H9 (cell line): ENCODE data around the gene NEDD4L. TPM values are rescaled to one million over a fixed set of nuclear protein-coding genes. Genes with fewer than 3 reads are reported as not detected.

Source experiments
- DNase-seq: peaks from one replicate; pipeline ENCODE4 v3.0.0-alpha.2; 2017
- H2AFZ ChIP-seq: one replicate; pipeline ENCODE4 v1.6.1; 2013; ENCODE audit warnings: mild to moderate bottlenecking, low read length, control low read depth, moderate library complexity
- H2AK5ac ChIP-seq: 2 replicates; pipeline ENCODE4 v1.6.1; 2013; ENCODE audit warnings: low read length, control low read depth, mixed read lengths; ENCODE audit not compliant: insufficient read length
- H2BK120ac ChIP-seq: one replicate; pipeline ENCODE4 v1.6.1; 2013; ENCODE audit warnings: low read depth, mild to moderate bottlenecking, low read length, control low read depth, inconsistent platforms; ENCODE audit not compliant: poor library complexity, severe bottlenecking
- H2BK12ac ChIP-seq: 2 replicates; pipeline ENCODE4 v1.6.1; 2013; ENCODE audit warnings: low read length, control low read depth, mixed read lengths, low read depth; ENCODE audit not compliant: insufficient read length
- H2BK15ac ChIP-seq: 2 replicates; pipeline ENCODE4 v1.6.1; 2013; ENCODE audit warnings: low read depth, low read length, control low read depth
- H2BK20ac ChIP-seq: one replicate; pipeline ENCODE4 v1.6.1; 2013; ENCODE audit warnings: low read depth, mild to moderate bottlenecking, low read length, control low read depth, inconsistent platforms; ENCODE audit not compliant: poor library complexity, severe bottlenecking
- H2BK5ac ChIP-seq: 2 replicates; pipeline ENCODE4 v1.6.1; 2013; ENCODE audit warnings: low read length, control low read depth, mixed read lengths; ENCODE audit not compliant: insufficient read length
- H3K14ac ChIP-seq: 2 replicates; pipeline ENCODE4 v1.6.1; 2013; ENCODE audit warnings: low read length, control low read depth; ENCODE audit not compliant: insufficient read depth
- H3K18ac ChIP-seq: 2 replicates; pipeline ENCODE4 v1.6.1; 2013; ENCODE audit warnings: low read depth, mild to moderate bottlenecking, mixed read lengths, low read length, control low read depth; ENCODE audit not compliant: insufficient read length
- H3K23ac ChIP-seq: 2 replicates; pipeline ENCODE4 v1.6.1; 2013; ENCODE audit warnings: low read length, control low read depth, mixed read lengths, low read depth; ENCODE audit not compliant: insufficient read length
- H3K23me2 ChIP-seq: 2 replicates; pipeline ENCODE4 v1.6.1; 2013; ENCODE audit warnings: low read depth, mild to moderate bottlenecking, mixed read lengths, low read length, control low read depth; ENCODE audit not compliant: insufficient read length, poor library complexity, severe bottlenecking
- H3K27ac ChIP-seq: 2 replicates; pipeline ENCODE4 v1.5.1; 2013; ENCODE audit warnings: low read length, control low read depth, mixed read lengths, low read depth; ENCODE audit not compliant: insufficient read length
- H3K27me3 ChIP-seq: 2 replicates; pipeline ENCODE4 v1.6.1; 2013; ENCODE audit warnings: low read length, control low read depth, inconsistent platforms; ENCODE audit not compliant: insufficient read depth
- H3K4ac ChIP-seq: 2 replicates; pipeline ENCODE4 v1.6.1; 2013; ENCODE audit warnings: low read depth, mild to moderate bottlenecking, control low read depth, inconsistent platforms, low read length, moderate library complexity
- H3K4me1 ChIP-seq: 2 replicates; pipeline ENCODE4 v1.6.1; 2013; ENCODE audit warnings: low read length, control low read depth, inconsistent platforms; ENCODE audit not compliant: insufficient read depth
- H3K4me2 ChIP-seq: 2 replicates; pipeline ENCODE4 v1.6.1; 2013; ENCODE audit warnings: low read length, control low read depth, mixed read lengths; ENCODE audit not compliant: insufficient read length, insufficient read depth
- H3K56ac ChIP-seq: 2 replicates; pipeline ENCODE4 v1.6.1; 2013; ENCODE audit warnings: low read depth, mild to moderate bottlenecking, mixed read lengths, low read length, control low read depth; ENCODE audit not compliant: insufficient read length
- H3K79me1 ChIP-seq: 2 replicates; pipeline ENCODE4 v1.6.1; 2013; ENCODE audit warnings: low read depth, mild to moderate bottlenecking, moderate library complexity, low read length, control low read depth, inconsistent platforms; ENCODE audit not compliant: insufficient read depth, poor library complexity, severe bottlenecking
- H3K79me2 ChIP-seq: 2 replicates; pipeline ENCODE4 v1.6.1; 2013; ENCODE audit warnings: low read length, control low read depth, inconsistent platforms; ENCODE audit not compliant: insufficient read depth
- H3K9ac ChIP-seq: 2 replicates; pipeline ENCODE4 v1.6.1; 2013; ENCODE audit warnings: low read length, control low read depth, mixed read lengths; ENCODE audit not compliant: insufficient read length; ENCODE audit errors: extremely low read depth
- H3K9me3 ChIP-seq: one replicate; pipeline ENCODE4 v1.6.1; 2013; ENCODE audit warnings: low read depth, low read length, inconsistent platforms; ENCODE audit not compliant: control insufficient read depth
- H3T11ph ChIP-seq: one replicate; pipeline ENCODE4 v1.6.1; 2013; ENCODE audit warnings: mild to moderate bottlenecking, low read length, control low read depth, inconsistent platforms
- H4K20me1 ChIP-seq: one replicate; pipeline ENCODE4 v1.6.1; 2013; ENCODE audit not compliant: control insufficient read depth, insufficient read length, insufficient read depth
- H4K5ac ChIP-seq: 2 replicates; pipeline ENCODE4 v1.6.1; 2013; ENCODE audit warnings: low read depth, mild to moderate bottlenecking, mixed read lengths, low read length, control low read depth; ENCODE audit not compliant: insufficient read length
- H4K8ac ChIP-seq: replicated peaks from 2 replicates; pipeline ENCODE4 v1.6.1; 2013; ENCODE audit warnings: low read length, control low read depth, mixed read lengths, low read depth; ENCODE audit not compliant: insufficient read length
- H4K91ac ChIP-seq: 2 replicates; pipeline ENCODE4 v1.6.1; 2013; ENCODE audit warnings: low read depth, mild to moderate bottlenecking, moderate library complexity, mixed read lengths, low read length, control low read depth; ENCODE audit not compliant: insufficient read length
- H3K27ac Mint-ChIP-seq, 3 experiments: 2 replicates in 2 of 3; 3 replicates in 1 of 3; pipeline ENCODE4 v1.8.0; 2020 to 2021; ENCODE audit warnings: mixed read lengths in 3 of 3, mild to moderate bottlenecking in 1 of 3, moderate library complexity in 1 of 3
- H3K27me3 Mint-ChIP-seq: 2 replicates; pipeline ENCODE4 v1.8.0; 2021; ENCODE audit warnings: low read depth, mild to moderate bottlenecking, moderate library complexity, mixed read lengths
- H3K36me3 Mint-ChIP-seq, 3 experiments: 2 replicates in 2 of 3; 3 replicates in 1 of 3; pipeline ENCODE4 v1.8.0; 2020 to 2021; ENCODE audit warnings: low read depth in 3 of 3, mixed read lengths in 3 of 3; ENCODE audit not compliant: insufficient read depth in 1 of 3
- H3K4me1 Mint-ChIP-seq, 2 experiments: 2 replicates each; pipeline ENCODE4 v1.8.0; 2020; ENCODE audit warnings: mixed read lengths in 2 of 2
- H3K4me3 Mint-ChIP-seq, 2 experiments: 2 replicates in 1 of 2; 3 replicates in 1 of 2; pipeline ENCODE4 v1.8.0; 2020 to 2021; ENCODE audit warnings: mild to moderate bottlenecking in 2 of 2, mixed read lengths in 2 of 2, moderate library complexity in 1 of 2
- H3K9me3 Mint-ChIP-seq, 2 experiments: 2 replicates in 1 of 2; 3 replicates in 1 of 2; pipeline ENCODE4 v1.8.0; 2020; ENCODE audit warnings: mild to moderate bottlenecking in 2 of 2, mixed read lengths in 2 of 2, moderate library complexity in 1 of 2
- CTCF ChIP-seq: fragments of 200-600 bp; sonication (generic); conservative IDR thresholded peaks from 3 replicates; pipeline ENCODE4 v1.8.0; 2021; ENCODE audit warnings: antibody characterized with exemption, mild to moderate bottlenecking
- WGBS: extraction: QIAGEN DNeasy Blood & Tissue Kit; methylation state at CpG from one replicate; pipeline ENCODE4 v1.1.7; 2013; ENCODE audit warnings: missing lambda C conversion rate, low lambda C conversion rate, mixed read lengths; ENCODE audit not compliant: insufficient read length; ENCODE audit errors: extremely low coverage; 5-methylcytosine and 5-hydroxymethylcytosine counted together
- total RNA-seq: library from RNA; stranded (reverse); gene quantifications from 2 replicates; pipeline ENCODE4 v1.2.1, GENCODE V29; 2021

Gene NEDD4L
- total RNA-seq, 1 experiment from 2014 or later = 76.3 TPM

GRCh38 chr18:58125756-58126155 is 81.7 kb downstream of the NEDD4L start:
- Histone ChIP-seq H3K14ac (no peak overlapping the region), H3K79me2 (peaks cover 1% of the 10 kb centered on the region; the same call in 1 of the 2 replicates), H2BK20ac (no peak overlapping the region), H3K56ac (no peak overlapping the region), H3K9ac (no peak overlapping the region), H3T11ph (no peak overlapping the region), H2BK12ac (no peak overlapping the region), H3K27me3 (no peaks in the 10 kb centered on the region), H3K27ac (no peak overlapping the region), H2AK5ac (no peak overlapping the region), H2BK15ac (no peak overlapping the region), H3K79me1 (peaks cover 3% of the 10 kb centered on the region), H3K4me1 (no peaks in the 10 kb centered on the region), H3K23ac (no peak overlapping the region), H4K5ac (no peak overlapping the region), H2AFZ (no peak overlapping the region), H3K23me2 (no peaks in the 10 kb centered on the region), H4K20me1 (no peaks in the 10 kb centered on the region), H4K91ac (no peak overlapping the region), H2BK120ac (no peak overlapping the region), H3K18ac (no peak overlapping the region), H2BK5ac (no peak overlapping the region), H3K4ac (no peak overlapping the region), H3K9me3 (no peaks in the 10 kb centered on the region), H3K4me2 (no peak overlapping the region), H4K8ac (no peak overlapping the region)
- WGBS = no CpG with 5 or more reads among the region's 12 CpGs
- H3K36me3 Mint-ChIP-seq = peaks cover 0 to 7% (median 0%) of the 10 kb centered on the region in 3 experiments; a peak in 3 of 7 replicates
- peaks cover 0 to 3% of the 10 kb centered on the region in 2 experiments; a peak in 2 of 4 replicates for H3K4me1 Mint-ChIP-seq
- no peak overlapping the region for H3K27ac Mint-ChIP-seq
- no peak for TF ChIP-seq CTCF
- no peak overlapping the region for H3K4me3 Mint-ChIP-seq
- H3K9me3 Mint-ChIP-seq = no peaks in the 10 kb centered on the region
- DNase-seq = no peak
- H3K27me3 Mint-ChIP-seq = no peaks in the 10 kb centered on the region
